ENCODE data around the gene KLHL36.

The KLHL36 gene

GRCh38 chr16:84699712-84700445 lies 51.6 kb downstream of the KLHL36 start, which contains the start of gene USP10:
USP10 (plus strand) TSS chr16:84700000; CDS start chr16:84700091, 91 bp downstream.
- DNase-seq, result peak; percentile 83

GRCh38 chr16:84700446-84701300 lies 52.4 kb downstream of the KLHL36 start:
- DNase-seq, result peak; percentile 29

- no peak for DNase-seq
Observed at GRCh38 chr16:84703681-84704080, 55.4 kb downstream of the KLHL36 start.

- DNase-seq, result no peak
Observed at GRCh38 chr16:84704253-84704652, 55.9 kb downstream of the KLHL36 start.

GRCh38 chr16:84706856-84707255 lies 58.5 kb downstream of the KLHL36 start:
- DNase-seq, result no peak

GRCh38 chr16:84709609-84710008 lies 61.3 kb downstream of the KLHL36 start:
- DNase-seq, result no peak

GRCh38 chr16:84710686-84711085 lies 62.4 kb downstream of the KLHL36 start:
- DNase-seq, result no peak
